Erythroblast (primary cell): ENCODE results near the gene LIN54.

ENCODE experiments used
- GATA1 ChIP-seq: IDR thresholded peaks from 2 replicates; pipeline ENCODE4 v1.6.1; 2011; ENCODE audit warnings: low read depth, mild to moderate bottlenecking, control low read depth, low read length, moderate library complexity
- POLR2A ChIP-seq: IDR thresholded peaks from 2 replicates; pipeline ENCODE4 v1.6.1; 2011; ENCODE audit warnings: mild to moderate bottlenecking, low read length

- TF ChIP-seq POLR2A (no peak), GATA1 (no peak)
These were observed 29.6 kb upstream of the LIN54 start for GRCh38 chr4:83040269-83040668.
